ENCODE data around the gene SUN5. TPM values are rescaled to one million over a fixed set of nuclear protein-coding genes. Genes with fewer than 3 reads are reported as not detected.

Gene SUN5
- total and polyA plus RNA-seq, 2 donors (not counting 3 experiments of a cell fraction or from before 2014, with no cell fraction given) = not detected

DNA sequence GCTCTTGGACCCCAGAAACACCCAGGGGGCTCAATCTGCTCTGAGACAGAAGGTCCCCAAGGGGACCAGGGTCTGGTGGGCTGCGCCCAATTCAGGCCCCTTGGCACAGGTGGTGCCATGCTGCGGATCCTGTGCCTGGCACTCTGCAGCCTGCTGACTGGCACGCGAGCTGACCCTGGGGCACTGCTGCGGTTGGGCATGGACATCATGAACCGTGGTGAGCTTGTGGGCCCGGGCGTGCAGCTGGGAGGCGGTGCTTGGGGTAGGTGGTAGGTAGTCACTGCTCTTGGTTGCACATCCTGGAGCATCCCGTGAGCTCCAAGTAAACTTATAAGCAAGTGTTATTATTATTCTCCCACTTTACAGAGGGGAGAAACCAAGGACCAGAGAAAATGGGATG lies 27.3 kb upstream of the SUN5 start, which contains the start of gene BPIFB6:
Gene BPIFB6 (plus strand): TSS at position 118 of the 400 bp plus-strand sequence. CDS start 0 bp downstream, at position 118.
- no peak for DNase-seq (ENCODE audit: low read depth, low spot score)
- Histone ChIP-seq H2AFZ (ENCODE audit: low read depth, low read length) (no peak within 1 kb of the TSS), H3K27me3 (ENCODE audit: control insufficient read depth in 2 of 2, insufficient read depth in 2 of 2, low read length in 2 of 2) (no peaks in the 10 kb centered on the region), H4K20me1 (replicated peaks; ENCODE audit: control insufficient read depth, extremely low read depth, insufficient read depth, low read length) (no peaks in the 10 kb centered on the region), H3K9me1 (replicated peaks; ENCODE audit: control insufficient read depth, extremely low read depth, insufficient read depth, low read length) (no peaks in the 10 kb centered on the region), H3K9me3 (replicated peaks; ENCODE audit: control insufficient read depth, insufficient read depth, low read length) (no peaks in the 10 kb centered on the region), H3K27ac (ENCODE audit: insufficient read depth, low read depth, low read length) (no peak within 1 kb of the TSS), H3K9ac (replicated peaks; ENCODE audit: extremely low read depth, insufficient read depth, low read length) (no peak within 1 kb of the TSS), H3K4me3 (replicated peaks in 1 of 3; ENCODE audit: insufficient read depth in 1 of 3, low read depth in 1 of 3, low read length in 3 of 3) (no peak within 1 kb of the TSS), H3K4me2 (ENCODE audit: insufficient read depth, low read length) (no peak within 1 kb of the TSS), H3K36me3 (ENCODE audit: control insufficient read depth in 2 of 2, extremely low read depth in 1 of 2, insufficient read depth in 2 of 2, low read length in 2 of 2) (no peaks in the 10 kb centered on the region), H3K4me1 (ENCODE audit: control insufficient read depth, extremely low read depth, insufficient read depth, low read length) (no peaks in the 10 kb centered on the region), H3K79me2 (ENCODE audit: control insufficient read depth, insufficient read depth, low read length) (no peaks in the 10 kb centered on the region)
- intact Hi-C loops (cut with micrococcal nuclease) (no loop called here), dilution Hi-C loops (cut with MboI; ENCODE audit: extremely low pct_ligation_motif_present, low sequenced_read_pairs) (no loop called here)
- TF ChIP-seq FOS (IDR thresholded peaks at IDR 0.05; ENCODE audit: borderline replicate concordance, insufficient read depth, low read length) (no peak), GATA2 (IDR thresholded peaks at IDR 0.05; ENCODE audit: insufficient read depth, insufficient read length, low read depth, low read length) (no peak), MYC (IDR thresholded peaks at IDR 0.05; ENCODE audit: low read depth, low read length) (no peak), EZH2 (IDR thresholded peaks at IDR 0.05; ENCODE audit: borderline replicate concordance, low read depth, low read length, severe bottlenecking) (no peak), JUN (IDR thresholded peaks at IDR 0.05; ENCODE audit: borderline replicate concordance, insufficient read depth, insufficient read length, low read depth) (no peak)
- TF ChIP-seq, protein P1, sequence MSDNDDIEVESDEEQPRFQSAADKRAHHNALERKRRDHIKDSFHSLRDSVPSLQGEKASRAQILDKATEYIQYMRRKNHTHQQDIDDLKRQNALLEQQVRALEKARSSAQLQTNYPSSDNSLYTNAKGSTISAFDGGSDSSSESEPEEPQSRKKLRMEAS (IDR thresholded peaks at IDR 0.05; ENCODE audit: insufficient read depth, insufficient read length) = no peak
- TF ChIP-seq, protein P2, sequence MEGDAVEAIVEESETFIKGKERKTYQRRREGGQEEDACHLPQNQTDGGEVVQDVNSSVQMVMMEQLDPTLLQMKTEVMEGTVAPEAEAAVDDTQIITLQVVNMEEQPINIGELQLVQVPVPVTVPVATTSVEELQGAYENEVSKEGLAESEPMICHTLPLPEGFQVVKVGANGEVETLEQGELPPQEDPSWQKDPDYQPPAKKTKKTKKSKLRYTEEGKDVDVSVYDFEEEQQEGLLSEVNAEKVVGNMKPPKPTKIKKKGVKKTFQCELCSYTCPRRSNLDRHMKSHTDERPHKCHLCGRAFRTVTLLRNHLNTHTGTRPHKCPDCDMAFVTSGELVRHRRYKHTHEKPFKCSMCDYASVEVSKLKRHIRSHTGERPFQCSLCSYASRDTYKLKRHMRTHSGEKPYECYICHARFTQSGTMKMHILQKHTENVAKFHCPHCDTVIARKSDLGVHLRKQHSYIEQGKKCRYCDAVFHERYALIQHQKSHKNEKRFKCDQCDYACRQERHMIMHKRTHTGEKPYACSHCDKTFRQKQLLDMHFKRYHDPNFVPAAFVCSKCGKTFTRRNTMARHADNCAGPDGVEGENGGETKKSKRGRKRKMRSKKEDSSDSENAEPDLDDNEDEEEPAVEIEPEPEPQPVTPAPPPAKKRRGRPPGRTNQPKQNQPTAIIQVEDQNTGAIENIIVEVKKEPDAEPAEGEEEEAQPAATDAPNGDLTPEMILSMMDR (IDR thresholded peaks at IDR 0.05; ENCODE audit: extremely low read depth in 1 of 2, insufficient read depth in 1 of 2, low read depth in 1 of 2, low read length in 2 of 2) = no peak
- ChIA-PET CTCF (no interaction called here), POLR2A (no interaction called here)
- BruUV-seq (replicated peaks) = no TSS peak
- no peak for FAIRE-seq
